ENCODE measurements around the gene AFAP1.

Gene AFAP1

GRCh38 chr4:7915875-7916242 lies 23.8 kb downstream of the AFAP1 start:
- DNase-seq (ENCODE audit: low read depth): no peak

GRCh38 chr4:7912826-7913225 lies 26.8 kb downstream of the AFAP1 start:
- no peak for DNase-seq (ENCODE audit: low read depth)

- no peak for DNase-seq (ENCODE audit: low read depth)
These were observed 28.6 kb downstream of the AFAP1 start for GRCh38 chr4:7910952-7911578.

- DNase-seq (ENCODE audit: low read depth): no peak
These were observed 29.3 kb downstream of the AFAP1 start for GRCh38 chr4:7910263-7910896.

GRCh38 chr4:7909463-7910262 lies 30.0 kb downstream of the AFAP1 start:
- no peak for DNase-seq (ENCODE audit: low read depth)

- DNase-seq (ENCODE audit: low read depth): no peak
These were observed 31.0 kb downstream of the AFAP1 start for GRCh38 chr4:7908668-7909067.

GRCh38 chr4:7907142-7907541 lies 32.5 kb downstream of the AFAP1 start:
- DNase-seq (ENCODE audit: low read depth): no peak

- no peak for DNase-seq (ENCODE audit: low read depth)
These were observed 33.4 kb downstream of the AFAP1 start for GRCh38 chr4:7906171-7906701.

- no peak for DNase-seq (ENCODE audit: low read depth)
These were observed 34.4 kb downstream of the AFAP1 start for GRCh38 chr4:7904952-7905915.

- DNase-seq (ENCODE audit: low read depth): no peak
These were observed 35.7 kb downstream of the AFAP1 start for GRCh38 chr4:7903791-7904516.

- no peak for DNase-seq (ENCODE audit: low read depth)
These were observed 36.8 kb downstream of the AFAP1 start for GRCh38 chr4:7902826-7903225.

GRCh38 chr4:7902101-7902553 lies 37.5 kb downstream of the AFAP1 start:
- DNase-seq (ENCODE audit: low read depth): no peak

- DNase-seq (ENCODE audit: low read depth): no peak
These were observed 38.3 kb downstream of the AFAP1 start for GRCh38 chr4:7901311-7901885.

GRCh38 chr4:7900334-7900909 lies 39.2 kb downstream of the AFAP1 start:
- DNase-seq (ENCODE audit: low read depth): no peak

- DNase-seq (ENCODE audit: low read depth): no peak
These were observed 40.3 kb downstream of the AFAP1 start for GRCh38 chr4:7899184-7899869.

- no peak for DNase-seq (ENCODE audit: low read depth)
These were observed 41.3 kb downstream of the AFAP1 start for GRCh38 chr4:7898385-7898784.

GRCh38 chr4:7897811-7898210 lies 41.9 kb downstream of the AFAP1 start:
- no peak for DNase-seq (ENCODE audit: low read depth)

GRCh38 chr4:7894677-7895181 lies 44.9 kb downstream of the AFAP1 start:
- DNase-seq (ENCODE audit: low read depth): no peak

- DNase-seq (ENCODE audit: low read depth): no peak
These were observed 45.5 kb downstream of the AFAP1 start for GRCh38 chr4:7894098-7894676.
